Measurements from ENCODE around the gene SPART. TPM values are rescaled to one million over a fixed set of nuclear protein-coding genes. Genes with fewer than 3 reads are reported as not detected.

SPART gene
- total and polyA plus RNA-seq, 10 donors = 15.9 to 68.5 (median 54.7) TPM

DNA sequence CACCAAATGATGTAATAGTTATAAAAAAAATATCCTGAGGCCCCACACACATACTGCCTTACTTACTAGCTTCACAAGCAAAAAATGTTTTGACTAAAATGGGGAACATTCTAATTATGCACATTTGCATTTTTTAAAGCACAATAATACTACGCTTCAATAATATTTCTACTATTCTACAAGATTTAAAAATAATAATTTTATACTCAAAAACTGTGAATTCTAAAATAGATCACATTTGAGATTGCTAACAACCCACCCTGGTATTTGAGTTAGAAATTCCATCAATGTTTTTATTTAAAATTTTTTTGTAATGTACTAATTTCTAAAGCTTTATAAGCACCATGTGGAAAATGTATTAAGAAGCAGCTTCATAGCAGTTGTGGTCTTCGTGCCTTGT, 72.8 kb downstream of the SPART start:
- TF ChIP-seq CTCF (IDR thresholded peaks at IDR 0.05 in 8 of 11, conservative IDR thresholded peaks at IDR 0.05 in 3 of 11) (no peak), POLR2AphosphoS5 (IDR thresholded peaks at IDR 0.05) (no peak), POLR2A (IDR thresholded peaks at IDR 0.05) (no peak)
- no peak for DNase-seq
- H3K4me3 ChIP-seq = no peak overlapping the region
- no peaks in the 10 kb centered on the region for H3K9me3 ChIP-seq
- H3K27ac ChIP-seq = no peak overlapping the region
- intact Hi-C loops (cut with DNase I; ENCODE audit: low total_unique reads) = loop anchor here (5.0 kb wide), 1 partner anchor 296 kb away; no protein-coding TSS in a partner anchor
- H3K36me3 ChIP-seq = no peaks in the 10 kb centered on the region
- H3K27me3 ChIP-seq (replicated peaks in 1 of 7) = no peaks in the 10 kb centered on the region
- WGBS, 5 donors = 84 to 93% (median 90%) methylated on average over 2 of the region's 2 CpGs
- H3K4me1 ChIP-seq = no peaks in the 10 kb centered on the region

DNA sequence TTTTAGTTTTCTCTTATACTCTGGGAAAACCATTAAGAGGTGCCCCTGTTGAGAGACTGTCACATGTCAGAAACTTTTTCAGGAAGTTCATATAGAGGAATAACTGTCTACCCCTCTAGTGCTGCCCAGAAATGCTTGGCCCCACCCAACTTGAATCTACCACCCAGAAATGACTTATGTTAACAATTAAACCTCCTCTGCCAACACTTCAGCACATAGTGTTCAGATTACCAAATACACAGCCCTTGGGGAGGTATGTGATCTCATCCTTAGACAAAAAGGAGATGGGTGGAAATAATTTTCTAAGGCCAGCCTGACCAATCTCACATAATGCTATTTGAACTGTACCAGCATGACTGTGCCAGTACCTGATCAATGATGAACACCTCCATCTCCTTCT, 84.2 kb downstream of the SPART start:
- Histone ChIP-seq H3K4me3 (no peak overlapping the region), H3K27me3 (replicated peaks in 1 of 7) (no peaks in the 10 kb centered on the region), H3K36me3 (no peaks in the 10 kb centered on the region), H3K9me3 (peaks cover 0 to 7% (median 0%) of the 10 kb centered on the region in 8 donors), H3K27ac (no peak overlapping the region), H3K4me1 (no peaks in the 10 kb centered on the region)
- no peak for TF ChIP-seq POLR2AphosphoS5 (IDR thresholded peaks at IDR 0.05)
- TF ChIP-seq POLR2A (IDR thresholded peaks at IDR 0.05) = no peak
- no peak for TF ChIP-seq CTCF (IDR thresholded peaks at IDR 0.05 in 8 of 11, conservative IDR thresholded peaks at IDR 0.05 in 3 of 11)
- intact Hi-C loops (cut with DNase I; ENCODE audit: low total_unique reads) = no loop called here
- DNase-seq = no peak

DNA sequence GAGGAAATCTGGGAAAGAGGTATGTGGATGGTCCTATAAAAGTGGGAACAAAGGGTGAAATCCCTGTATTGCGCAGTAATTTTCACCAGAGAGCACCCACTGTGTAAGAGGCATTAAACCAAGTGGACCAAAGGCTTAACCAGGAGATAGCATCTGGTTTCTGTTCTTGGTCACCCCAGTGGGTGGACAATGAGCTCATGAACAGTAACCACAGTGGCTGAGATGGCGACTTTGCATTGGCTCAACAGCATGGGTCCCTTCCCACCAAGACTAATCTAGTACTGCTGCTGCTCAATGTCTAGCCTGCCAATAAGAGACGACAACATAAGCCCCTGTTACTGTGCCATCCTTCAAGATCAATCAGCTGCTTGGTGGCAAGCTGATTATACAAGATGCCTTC, 85.2 kb downstream of the SPART start:
- DNase-seq = no peak
- 80 to 92% (median 88%) methylated on average over 3 of the region's 3 CpGs for WGBS, 5 donors
- peaks cover 0 to 7% (median 0%) of the 10 kb centered on the region in 8 donors for H3K9me3 ChIP-seq
- no peaks in the 10 kb centered on the region for H3K36me3 ChIP-seq
- H3K27me3 ChIP-seq (replicated peaks in 1 of 7) = no peaks in the 10 kb centered on the region
- H3K4me1 ChIP-seq = no peaks in the 10 kb centered on the region
- TF ChIP-seq POLR2A (IDR thresholded peaks at IDR 0.05) (no peak), CTCF (IDR thresholded peaks at IDR 0.05 in 8 of 11, conservative IDR thresholded peaks at IDR 0.05 in 3 of 11) (no peak)
- no peak overlapping the region for H3K4me3 ChIP-seq
- H3K27ac ChIP-seq = no peak overlapping the region
- intact Hi-C loops (cut with DNase I; ENCODE audit: low total_unique reads) = no loop called here

GRCh38 chr13:36259361-36260137, 86.6 kb downstream of the SPART start:
- intact Hi-C loops (cut with DNase I; ENCODE audit: low total_unique reads) = no loop called here

More at GRCh38 chr13:36259361-36260137, 86.6 kb downstream of the SPART start:
- Histone ChIP-seq H3K27ac (no peak overlapping the region), H3K9me3 (peaks cover 0 to 7% (median 0%) of the 10 kb centered on the region in 8 donors), H3K4me3 (no peak overlapping the region), H3K36me3 (no peaks in the 10 kb centered on the region), H3K4me1 (no peaks in the 10 kb centered on the region), H3K27me3 (replicated peaks in 1 of 7) (no peaks in the 10 kb centered on the region)
- no peak for TF ChIP-seq POLR2AphosphoS5 (IDR thresholded peaks at IDR 0.05)
- no peak for TF ChIP-seq POLR2A (IDR thresholded peaks at IDR 0.05)
- no peak for TF ChIP-seq CTCF (IDR thresholded peaks at IDR 0.05 in 8 of 11, conservative IDR thresholded peaks at IDR 0.05 in 3 of 11)
- 81 to 94% (median 87%) methylated on average over 7 to 8 of the region's 8 CpGs for WGBS, 5 donors
- no peak for DNase-seq
